Kidney epithelial cell (primary cell): ENCODE results near the gene GPR160. TPM values are rescaled to one million over a fixed set of nuclear protein-coding genes. Genes with fewer than 3 reads are reported as not detected.

Source experiments
- DNase-seq: peaks from one replicate; pipeline ENCODE4 v3.0.0-alpha.2; 2010; ENCODE audit warnings: low read depth
- H3K27me3 ChIP-seq: 2 replicates; pipeline ENCODE4 v1.6.0; 2011; ENCODE audit warnings: low read length; ENCODE audit not compliant: control insufficient read depth, insufficient read depth
- H3K36me3 ChIP-seq: 2 replicates; pipeline ENCODE4 v1.5.1; 2011; ENCODE audit warnings: low read length; ENCODE audit not compliant: control insufficient read depth, insufficient read depth
- H3K4me3 ChIP-seq: 2 replicates; pipeline ENCODE4 v1.5.1; 2011; ENCODE audit warnings: low read depth, mild to moderate bottlenecking, control low read depth, low read length
- CTCF ChIP-seq: IDR thresholded peaks from 2 replicates; pipeline ENCODE4 v1.5.1; 2011; ENCODE audit warnings: mild to moderate bottlenecking, moderate library complexity, low read length, control low read depth, inconsistent platforms; ENCODE audit not compliant: insufficient read depth, poor library complexity, severe bottlenecking
- total RNA-seq: library from RNA; depleted of rRNA; stranded (reverse); fragments of >200 nt; gene quantifications from 2 replicates; pipeline ENCODE4 v1.2.3, GENCODE V29; 2015

GPR160 gene
- total RNA-seq, 1 donor from 2014 or later, result 14.2 TPM

GRCh38 chr3:169996063-169996462 lies 41.7 kb upstream of the GPR160 start:
- Histone ChIP-seq H3K4me3 (no peak overlapping the region), H3K36me3 (no peaks in the 10 kb centered on the region), H3K27me3 (no peaks in the 10 kb centered on the region)
- no peak for TF ChIP-seq CTCF
- DNase-seq, result no peak

GRCh38 chr3:169998668-169999131 lies 39.1 kb upstream of the GPR160 start:
- no peaks in the 10 kb centered on the region for H3K36me3 ChIP-seq
- no peak for TF ChIP-seq CTCF
- DNase-seq, result no peak
- H3K4me3 ChIP-seq, result no peak overlapping the region
- H3K27me3 ChIP-seq, result no peaks in the 10 kb centered on the region

- Histone ChIP-seq H3K36me3 (no peaks in the 10 kb centered on the region), H3K4me3 (no peak overlapping the region), H3K27me3 (no peaks in the 10 kb centered on the region)
- no peak for TF ChIP-seq CTCF
- no peak for DNase-seq
These were observed 38.4 kb upstream of the GPR160 start for GRCh38 chr3:169999433-169999832.

GRCh38 chr3:170000051-170000450 lies 37.7 kb upstream of the GPR160 start:
- Histone ChIP-seq H3K4me3 (no peak overlapping the region), H3K27me3 (no peaks in the 10 kb centered on the region), H3K36me3 (no peaks in the 10 kb centered on the region)
- TF ChIP-seq CTCF, result no peak
- DNase-seq, result no peak

- Histone ChIP-seq H3K27me3 (no peaks in the 10 kb centered on the region), H3K36me3 (no peaks in the 10 kb centered on the region), H3K4me3 (no peak overlapping the region)
- no peak for DNase-seq
- TF ChIP-seq CTCF, result no peak
These were observed 35.6 kb upstream of the GPR160 start for GRCh38 chr3:170002231-170002630.

GRCh38 chr3:170002879-170003278 lies 34.9 kb upstream of the GPR160 start:
- no peaks in the 10 kb centered on the region for H3K36me3 ChIP-seq
- no peaks in the 10 kb centered on the region for H3K27me3 ChIP-seq
- H3K4me3 ChIP-seq, result no peak overlapping the region
- TF ChIP-seq CTCF, result no peak
- no peak for DNase-seq
